SU-DHL-6 (cell line): Measurements from ENCODE around the gene ITPR2.

Experiments
- CTCF ChIP-seq: fragments of 200-600 bp; sonication (generic); IDR thresholded peaks from one replicate; pipeline ENCODE4 v1.5.1; 2017; ENCODE audit warnings: antibody characterized with exemption, mild to moderate bottlenecking, low read length, moderate library complexity; ENCODE audit not compliant: insufficient read depth, poor library complexity, severe bottlenecking
- EZH2phosphoT487 ChIP-seq: fragments of 200-600 bp; sonication (generic), shearing (Covaris generic); conservative IDR thresholded peaks from 2 replicates; pipeline ENCODE4 v1.6.1; 2018; ENCODE audit warnings: mild to moderate bottlenecking, antibody characterized with exemption, low read length, moderate library complexity, mixed read lengths

DNA sequence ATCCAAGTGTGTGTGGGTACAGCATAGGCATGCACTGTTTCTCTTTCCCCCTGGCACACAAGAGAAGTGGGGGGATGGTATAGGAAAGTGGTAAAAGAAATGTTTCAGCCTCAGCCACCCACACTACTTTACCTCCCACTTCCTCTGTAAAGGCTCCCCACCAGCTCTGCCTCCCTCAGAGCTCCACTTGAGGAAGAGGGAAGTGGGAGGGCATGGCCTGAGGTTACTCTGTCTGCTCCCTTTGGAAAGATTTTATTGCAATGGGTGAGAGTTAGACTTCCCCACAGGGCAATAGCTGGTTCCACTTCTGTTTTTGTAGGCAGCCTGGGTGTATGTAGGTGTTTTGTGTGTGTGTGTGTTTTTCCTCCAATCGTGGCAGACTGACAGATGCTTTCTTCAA is 492.3 kb downstream of the ITPR2 start:
- TF ChIP-seq CTCF = no peak
- TF ChIP-seq EZH2phosphoT487 = no peak
